Measurements from ENCODE around the gene CRACR2A. TPM values are rescaled to one million over a fixed set of nuclear protein-coding genes. Genes with fewer than 3 reads are reported as not detected.

The CRACR2A gene
- total and polyA plus RNA-seq, 2 of the 8 experiments (the other 6 are each of a cell fraction or from before 2014, with no cell fraction given) = 0.85 to 3.2 TPM

- H3K4me2 ChIP-seq (ENCODE audit: insufficient read depth in 1 of 2, low read depth in 2 of 2, low read length in 2 of 2) = no peak overlapping the region
- peaks cover 0 to 4% (median 3%) of the 10 kb centered on the region in 4 experiments; a peak in 2 of 7 replicates for H3K4me1 ChIP-seq (replicated peaks in 1 of 4; ENCODE audit: control insufficient read depth in 3 of 4, insufficient read depth in 4 of 4, low read length in 3 of 4)
- H2BK5ac ChIP-seq (ENCODE audit: low read depth, low read length) = no peak overlapping the region
- H3K79me1 ChIP-seq (ENCODE audit: low read depth, low read length) = no peaks in the 10 kb centered on the region
- H3K14ac ChIP-seq (ENCODE audit: insufficient read length) = no peak overlapping the region
- H3K27ac ChIP-seq (ENCODE audit: low read depth, low read length) = no peak overlapping the region
- H2AK5ac ChIP-seq (ENCODE audit: low read depth, low read length) = no peak overlapping the region
- no peak overlapping the region for H4K5ac ChIP-seq (ENCODE audit: insufficient read length, low read depth, low read length)
- CTCF ChIA-PET (ENCODE audit: partially characterized antibody) = no interaction called here
- H4K20me1 ChIP-seq (replicated peaks in 1 of 2; ENCODE audit: control insufficient read depth in 1 of 2, insufficient read depth in 2 of 2, low read length in 2 of 2) = no peaks in the 10 kb centered on the region
- no peak overlapping the region for H2AFZ ChIP-seq (ENCODE audit: low read length)
- H2BK120ac ChIP-seq (replicated peaks; ENCODE audit: low read depth, low read length) = no peak overlapping the region
- DNase-seq (ENCODE audit: low read depth in 1 of 2, low spot score in 2 of 2) = no peak
- H3K4me3 ChIP-seq (ENCODE audit: extremely low read depth in 1 of 4, insufficient read depth in 2 of 4, low read depth in 3 of 4, low read length in 4 of 4) = no peak overlapping the region
- no peak overlapping the region for H2BK20ac ChIP-seq (ENCODE audit: low read length)
- no peaks in the 10 kb centered on the region; a peak in 1 of 7 replicates for H3K27me3 ChIP-seq (replicated peaks in 1 of 4; ENCODE audit: control insufficient read depth in 3 of 4, extremely low read depth in 1 of 4, insufficient read depth in 3 of 4, low read length in 3 of 4)
- H4K8ac ChIP-seq (ENCODE audit: extremely low read depth, insufficient read depth, low read length) = no peak overlapping the region
- H2BK12ac ChIP-seq (ENCODE audit: low read depth, low read length) = no peak overlapping the region
- no peak overlapping the region for H3K9ac ChIP-seq (replicated peaks in 1 of 4; ENCODE audit: extremely low read depth in 1 of 4, low read depth in 3 of 4, low read length in 3 of 4)
- H3K56ac ChIP-seq (replicated peaks; ENCODE audit: insufficient read length, low read depth, low read length) = no peak overlapping the region
- TF ChIP-seq SIRT6 (IDR thresholded peaks at IDR 0.05; ENCODE audit: low read length) (no peak), SUZ12 (IDR thresholded peaks at IDR 0.05; ENCODE audit: low read length) (no peak), TAF1 (IDR thresholded peaks at IDR 0.05; ENCODE audit: low read depth, low read length) (no peak), SP4 (IDR thresholded peaks at IDR 0.05; ENCODE audit: low read length) (no peak), CEBPB (IDR thresholded peaks at IDR 0.05; ENCODE audit: low read depth, low read length) (no peak), SP1 (IDR thresholded peaks at IDR 0.05; ENCODE audit: low read depth, low read length) (no peak), CHD2 (IDR thresholded peaks at IDR 0.05; ENCODE audit: low read length) (no peak), HDAC6 (IDR thresholded peaks at IDR 0.05; ENCODE audit: low read depth, low read length) (no peak), CREB1 (IDR thresholded peaks at IDR 0.05) (no peak), HDAC2 (IDR thresholded peaks at IDR 0.05; ENCODE audit: borderline replicate concordance in 1 of 2, low read depth in 2 of 2, low read length in 2 of 2) (no peak), SP2 (IDR thresholded peaks at IDR 0.05; ENCODE audit: low read length) (no peak), TAF7 (optimal IDR thresholded peaks at IDR 0.05; ENCODE audit: borderline replicate concordance, low read depth, low read length) (no peak)
- POLR2A ChIA-PET (ENCODE audit: partially characterized antibody) = no interaction called here
- no peak overlapping the region for H3K18ac ChIP-seq (ENCODE audit: extremely low read depth, low read length)
- H3K36me3 ChIP-seq (ENCODE audit: control insufficient read depth in 2 of 4, insufficient read depth in 4 of 4, low read length in 3 of 4) = no peaks in the 10 kb centered on the region
- H3K23me2 ChIP-seq (ENCODE audit: low read depth, low read length) = no peaks in the 10 kb centered on the region
- no peak for FAIRE-seq
- no peaks in the 10 kb centered on the region for H3K9me3 ChIP-seq (ENCODE audit: insufficient read depth in 2 of 2, low read depth in 1 of 2, low read length in 1 of 2)
- H3K79me2 ChIP-seq (ENCODE audit: control insufficient read depth in 1 of 2, insufficient read depth in 2 of 2, low read length in 2 of 2) = no peaks in the 10 kb centered on the region
- no peak overlapping the region for H3K23ac ChIP-seq (ENCODE audit: insufficient read length)
- H4K91ac ChIP-seq (replicated peaks; ENCODE audit: insufficient read length, low read length) = no peak overlapping the region
- no peak overlapping the region for H2BK15ac ChIP-seq (ENCODE audit: low read length)
- no peak overlapping the region for H3K4ac ChIP-seq (replicated peaks; ENCODE audit: insufficient read length, low read depth, low read length)
- 97% methylated on average over 9 of the region's 9 CpGs; no CpG with 5 or more reads in 1 of the 2 experiments for WGBS, 2 experiments (ENCODE audit: extremely low coverage in 1 of 2, insufficient coverage in 1 of 2, insufficient read length in 1 of 2, insufficient replicate concordance in 2 of 2, low coverage in 1 of 2, low lambda C conversion rate in 2 of 2, missing lambda C conversion rate in 1 of 2)
Observed at GRCh38 chr12:3568695-3569094, 184.2 kb downstream of the CRACR2A start.
